Measurements from ENCODE around the gene NPPB.

- TF ChIP-seq POLR2A (IDR thresholded peaks at IDR 0.05): no peak
- no peak for TF ChIP-seq CTCF (IDR thresholded peaks at IDR 0.05)
- no peak for TF ChIP-seq POLR2AphosphoS5 (IDR thresholded peaks at IDR 0.05)
- TF ChIP-seq EP300 (IDR thresholded peaks at IDR 0.05): no peak
Measured at GRCh38 chr1:11850156-11850555, 8.6 kb downstream of the NPPB start.

Measured in sigmoid colon (tissue), 4 donors.